Measurements from ENCODE around the gene ANKS3. TPM values are rescaled to one million over a fixed set of nuclear protein-coding genes. Genes with fewer than 3 reads are reported as not detected.

Gene ANKS3
- total RNA-seq, 4 donors from 2014 or later = 23.3 to 47.8 (median 27.6) TPM

GRCh38 chr16:4733211-4733742, 794 bp downstream of the ANKS3 start:
- Histone ChIP-seq H3K36me3 (peaks cover 0 to 36% of the 10 kb centered on the region in 2 donors), H3K9me3 (no peaks in the 10 kb centered on the region), H3K4me3 (peak overlapping the region; percentile 61 to 95), H3K4me1 (peaks cover 0 to 31% (median 5%) of the 10 kb centered on the region in 3 donors), H3K27ac (peak overlapping the region in 2 of 4 donors; percentile 87 to 94), H3K27me3 (no peaks in the 10 kb centered on the region)
- ATAC-seq = no peak
- TF ChIP-seq EP300 (IDR thresholded peaks at IDR 0.05) = no peak
- no peak for TF ChIP-seq POLR2A (IDR thresholded peaks at IDR 0.05)
- TF ChIP-seq, protein P1, sequence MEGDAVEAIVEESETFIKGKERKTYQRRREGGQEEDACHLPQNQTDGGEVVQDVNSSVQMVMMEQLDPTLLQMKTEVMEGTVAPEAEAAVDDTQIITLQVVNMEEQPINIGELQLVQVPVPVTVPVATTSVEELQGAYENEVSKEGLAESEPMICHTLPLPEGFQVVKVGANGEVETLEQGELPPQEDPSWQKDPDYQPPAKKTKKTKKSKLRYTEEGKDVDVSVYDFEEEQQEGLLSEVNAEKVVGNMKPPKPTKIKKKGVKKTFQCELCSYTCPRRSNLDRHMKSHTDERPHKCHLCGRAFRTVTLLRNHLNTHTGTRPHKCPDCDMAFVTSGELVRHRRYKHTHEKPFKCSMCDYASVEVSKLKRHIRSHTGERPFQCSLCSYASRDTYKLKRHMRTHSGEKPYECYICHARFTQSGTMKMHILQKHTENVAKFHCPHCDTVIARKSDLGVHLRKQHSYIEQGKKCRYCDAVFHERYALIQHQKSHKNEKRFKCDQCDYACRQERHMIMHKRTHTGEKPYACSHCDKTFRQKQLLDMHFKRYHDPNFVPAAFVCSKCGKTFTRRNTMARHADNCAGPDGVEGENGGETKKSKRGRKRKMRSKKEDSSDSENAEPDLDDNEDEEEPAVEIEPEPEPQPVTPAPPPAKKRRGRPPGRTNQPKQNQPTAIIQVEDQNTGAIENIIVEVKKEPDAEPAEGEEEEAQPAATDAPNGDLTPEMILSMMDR (IDR thresholded peaks at IDR 0.05) = no peak
- no peak for TF ChIP-seq POLR2AphosphoS5 (IDR thresholded peaks at IDR 0.05)
- WGBS, 2 donors (ENCODE audit: low coverage in 1 of 2) = 33 to 48% methylated on average over 11 of the region's 17 CpGs

DNA sequence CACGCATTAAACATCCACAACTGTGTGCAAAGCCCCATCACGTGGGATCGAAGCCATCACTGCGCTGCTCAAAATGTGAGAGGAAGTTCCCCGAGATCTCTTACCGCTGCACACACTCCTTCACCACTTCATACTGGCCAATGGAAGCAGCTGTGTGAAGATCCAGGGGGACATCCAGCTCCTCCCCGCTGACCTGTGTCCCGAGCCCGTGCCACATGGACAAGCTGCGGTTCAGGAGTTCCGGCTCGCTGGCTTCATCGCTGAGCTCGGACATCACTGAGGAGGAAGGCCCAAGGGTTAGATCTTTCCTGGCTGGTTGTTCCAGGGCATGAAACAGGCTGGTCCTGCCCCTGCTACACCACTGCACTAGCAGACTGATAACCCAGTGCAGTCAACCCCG, 4.2 kb downstream of the ANKS3 start:
- Histone ChIP-seq H3K27ac (no peak overlapping the region), H3K36me3 (peaks cover 0 to 70% of the 10 kb centered on the region in 2 donors), H3K4me1 (peaks cover 0 to 22% (median 0%) of the 10 kb centered on the region in 3 donors), H3K9me3 (no peaks in the 10 kb centered on the region), H3K4me3 (no peak overlapping the region), H3K27me3 (no peaks in the 10 kb centered on the region)
- 92 to 94% methylated on average over 10 to 11 of the region's 15 CpGs for WGBS, 2 donors (ENCODE audit: low coverage in 1 of 2)
- ATAC-seq = no peak
- TF ChIP-seq EP300 (IDR thresholded peaks at IDR 0.05) (no peak), POLR2AphosphoS5 (IDR thresholded peaks at IDR 0.05) (no peak), POLR2A (IDR thresholded peaks at IDR 0.05) (no peak)
- TF ChIP-seq, protein P1 (IDR thresholded peaks at IDR 0.05) = no peak

DNA sequence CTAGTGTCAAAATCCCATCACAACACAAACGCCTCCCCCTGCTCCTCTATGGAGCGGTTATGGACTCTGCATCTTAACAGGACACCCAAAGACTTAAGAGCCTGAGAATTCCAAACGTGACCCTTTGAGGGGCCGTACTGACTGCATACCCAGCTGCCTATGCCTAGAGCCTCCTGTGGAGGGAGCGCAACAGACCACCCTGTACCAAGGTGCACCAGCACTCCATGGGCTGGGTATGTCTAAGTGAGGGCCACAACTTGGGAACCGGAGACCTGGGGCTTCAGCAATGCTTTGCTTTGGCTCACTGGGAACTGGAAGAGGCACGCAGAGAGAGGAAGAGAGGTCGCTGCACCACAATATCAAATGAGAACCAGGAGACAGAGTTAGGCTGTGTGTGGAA, 5.4 kb downstream of the ANKS3 start:
- H3K36me3 ChIP-seq = peaks cover 0 to 82% of the 10 kb centered on the region in 2 donors
- no peaks in the 10 kb centered on the region for H3K9me3 ChIP-seq
- WGBS, 2 donors (ENCODE audit: low coverage in 1 of 2) = 100% methylated on average over 2 to 3 of the region's 8 CpGs
- ATAC-seq = no peak
- no peaks in the 10 kb centered on the region for H3K27me3 ChIP-seq
- TF ChIP-seq POLR2A (IDR thresholded peaks at IDR 0.05) (no peak), POLR2AphosphoS5 (IDR thresholded peaks at IDR 0.05) (no peak), EP300 (IDR thresholded peaks at IDR 0.05) (no peak)
- TF ChIP-seq, protein P1 (IDR thresholded peaks at IDR 0.05) = no peak
- H3K4me3 ChIP-seq = no peak overlapping the region
- H3K27ac ChIP-seq = no peak overlapping the region
- peaks cover 0 to 20% (median 0%) of the 10 kb centered on the region in 3 donors for H3K4me1 ChIP-seq

DNA sequence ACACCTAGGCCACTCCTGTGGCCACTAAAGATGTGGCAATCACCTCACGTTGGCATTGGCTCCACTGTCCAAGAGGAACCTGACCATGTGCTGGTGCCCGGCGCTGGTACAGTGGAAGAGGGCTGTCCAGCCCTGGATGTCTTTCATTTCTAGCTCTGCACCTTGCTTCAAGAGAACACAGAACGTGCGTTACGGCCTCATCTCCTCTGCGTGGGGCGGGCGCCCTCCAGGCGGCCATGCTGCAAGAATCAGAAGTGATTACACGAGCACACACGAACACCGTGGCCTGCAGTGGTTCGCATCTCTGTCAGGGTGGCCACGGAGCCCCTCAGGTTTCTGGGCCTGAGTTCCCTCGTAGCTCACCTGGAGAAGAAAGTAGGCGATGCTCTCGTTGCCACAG, 7.5 kb downstream of the ANKS3 start:
- H3K9me3 ChIP-seq = no peaks in the 10 kb centered on the region
- no peak for ATAC-seq
- peaks cover 0 to 99% of the 10 kb centered on the region in 2 donors for H3K36me3 ChIP-seq
- H3K4me1 ChIP-seq = no peaks in the 10 kb centered on the region
- H3K27me3 ChIP-seq = no peaks in the 10 kb centered on the region
- H3K4me3 ChIP-seq = no peak overlapping the region
- TF ChIP-seq POLR2AphosphoS5 (IDR thresholded peaks at IDR 0.05) (no peak), POLR2A (IDR thresholded peaks at IDR 0.05) (no peak), EP300 (IDR thresholded peaks at IDR 0.05) (no peak)
- TF ChIP-seq, protein P1 (IDR thresholded peaks at IDR 0.05) = no peak
- no peak overlapping the region for H3K27ac ChIP-seq
- no CpG with 5 or more reads among the region's 18 CpGs for whole genome bisulfite sequencing, 2 donors (ENCODE audit: low coverage in 1 of 2)

GRCh38 chr16:4724661-4725270, 9.3 kb downstream of the ANKS3 start:
- ATAC-seq = no peak
- Histone ChIP-seq H3K4me3 (no peak overlapping the region), H3K27ac (no peak overlapping the region), H3K9me3 (no peaks in the 10 kb centered on the region), H3K4me1 (no peaks in the 10 kb centered on the region), H3K36me3 (peaks cover 0 to 85% of the 10 kb centered on the region in 2 donors), H3K27me3 (no peaks in the 10 kb centered on the region)
- 84 to 88% methylated on average over 10 to 11 of the region's 11 CpGs for WGBS, 2 donors (ENCODE audit: low coverage in 1 of 2)
- TF ChIP-seq POLR2AphosphoS5 (IDR thresholded peaks at IDR 0.05) (no peak), EP300 (IDR thresholded peaks at IDR 0.05) (no peak), POLR2A (IDR thresholded peaks at IDR 0.05) (no peak)
- TF ChIP-seq, protein P1 (IDR thresholded peaks at IDR 0.05) = no peak
